ENCODE measurements around the gene GPS1.
"Not testable (repeated sequence)": the region's sequence is repeated elsewhere in the genome, so short reads cannot be mapped to it uniquely, and the experiment has no call there.

The GPS1 gene

DNA sequence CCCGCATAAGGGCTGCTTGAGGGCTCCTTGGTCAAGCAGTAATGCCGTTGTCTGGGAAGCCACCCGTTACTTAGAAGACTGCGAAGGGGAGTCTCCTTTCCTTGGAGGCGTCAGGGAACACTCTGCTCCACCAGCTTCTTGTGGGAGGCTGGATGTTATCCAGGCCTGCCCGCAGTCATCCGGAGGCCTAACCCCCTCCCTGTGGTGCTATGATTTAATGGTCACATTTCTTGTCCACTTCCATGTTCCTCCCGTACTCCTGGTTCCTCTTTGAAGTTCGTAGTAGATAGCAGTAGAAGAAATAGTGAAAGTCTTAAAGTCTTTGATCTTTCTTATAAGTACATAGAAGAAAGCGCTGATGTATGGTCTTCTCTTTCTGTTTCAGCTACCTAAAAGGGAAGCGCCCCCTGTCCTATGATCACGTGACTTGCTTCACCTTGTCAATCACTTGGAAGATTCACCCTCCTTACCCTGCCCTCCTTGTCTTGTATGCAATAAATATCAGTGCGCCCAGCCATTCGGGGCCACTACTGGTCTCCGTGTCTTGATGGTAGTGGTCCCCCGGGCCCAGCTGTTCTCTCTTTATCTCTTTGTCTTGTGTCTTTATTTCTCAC lies 12.8 kb upstream of the GPS1 start:
- not testable (repeated sequence) for ATAC-seq (replicated peaks); H3K27me3 Mint-ChIP-seq; H3K9me3 Mint-ChIP-seq; DNase-seq; H3K36me3 Mint-ChIP-seq
- H3K4me3 Mint-ChIP-seq, result peak overlapping the region; percentile 6 to 32
- H3K4me1 Mint-ChIP-seq, result peaks cover 24 to 35% of the 10 kb centered on the region in 2 donors
- peak overlapping the region; percentile 83 for H3K27ac Mint-ChIP-seq

DNA sequence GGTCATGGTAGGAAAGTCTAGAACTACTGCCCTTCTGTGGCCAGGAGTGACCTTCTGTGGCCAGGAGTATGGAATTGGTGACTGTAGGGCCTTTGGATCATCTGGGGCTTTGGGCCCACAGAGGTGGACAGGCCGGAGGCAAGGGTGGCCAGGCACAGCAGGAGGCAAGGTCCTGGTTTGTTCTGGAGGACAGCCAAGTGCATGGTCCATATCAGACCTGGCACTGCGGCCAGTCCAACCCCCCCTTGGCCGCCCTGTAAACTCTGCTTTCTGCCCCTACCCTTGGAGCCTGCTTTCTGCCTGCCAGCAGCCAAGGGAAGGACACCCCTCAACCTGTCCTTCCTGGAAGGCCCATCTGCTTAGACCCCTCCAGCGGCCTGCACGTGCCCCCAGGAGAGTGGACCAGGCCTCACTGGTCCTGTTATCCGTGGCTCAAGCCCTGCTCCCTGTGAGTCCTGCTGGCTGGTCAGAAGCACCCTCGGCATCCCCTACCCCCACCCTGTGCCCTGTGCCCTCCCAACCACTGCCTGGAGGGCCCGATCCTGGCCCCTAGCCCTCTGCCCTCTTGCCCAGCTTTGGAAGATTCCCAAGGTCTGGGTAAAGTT lies 11.9 kb upstream of the GPS1 start:
- ATAC-seq (replicated peaks) (no peak), DNase-seq (no peak)
- Mint-ChIP-seq H3K4me1 (peaks cover 24 to 30% of the 10 kb centered on the region in 2 donors), H3K36me3 (peaks cover 5 to 9% of the 10 kb centered on the region in 2 donors), H3K27me3 (no peaks in the 10 kb centered on the region), H3K4me3 (no peak overlapping the region), H3K9me3 (no peaks in the 10 kb centered on the region), H3K27ac (no peak overlapping the region)

DNA sequence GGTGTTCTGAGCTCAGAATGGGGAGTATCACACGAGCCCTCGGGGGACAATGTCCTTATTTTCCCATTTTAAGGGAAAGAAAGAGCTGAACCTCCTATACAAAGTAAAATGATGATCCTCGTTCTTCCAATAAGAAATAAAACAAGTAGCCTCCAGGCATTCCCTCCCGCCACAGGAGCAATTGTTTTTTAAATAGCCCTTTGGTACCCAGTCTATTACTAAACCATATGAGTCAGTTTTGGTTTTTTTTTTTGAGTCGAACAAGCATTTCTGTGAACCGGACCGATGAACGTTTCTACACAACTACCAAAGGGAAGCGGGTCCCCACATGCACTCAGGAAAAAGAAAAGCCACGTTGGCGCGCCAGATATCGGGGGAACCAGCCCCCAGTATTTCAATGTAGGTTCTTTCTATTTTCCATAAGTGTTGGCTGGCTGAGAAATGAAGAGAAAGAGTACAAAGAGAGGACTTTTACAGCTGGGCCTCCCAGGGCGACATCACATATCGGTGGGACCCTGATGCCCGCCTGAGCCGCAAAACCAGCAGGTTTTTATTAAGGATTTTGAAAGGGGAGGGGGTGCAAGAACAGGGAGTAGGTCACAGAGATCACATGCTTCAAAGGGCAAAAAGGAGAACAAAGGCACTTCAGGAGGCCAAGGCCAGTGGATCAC lies 10.4 kb upstream of the GPS1 start:
- Mint-ChIP-seq H3K9me3 (no peaks in the 10 kb centered on the region), H3K4me1 (peaks cover 12 to 16% of the 10 kb centered on the region in 2 donors), H3K4me3 (no peak overlapping the region), H3K36me3 (no peaks in the 10 kb centered on the region), H3K27ac (peak overlapping the region; percentile 57), H3K27me3 (no peaks in the 10 kb centered on the region)
- DNase-seq, result no peak
- ATAC-seq (replicated peaks), result no peak

DNA sequence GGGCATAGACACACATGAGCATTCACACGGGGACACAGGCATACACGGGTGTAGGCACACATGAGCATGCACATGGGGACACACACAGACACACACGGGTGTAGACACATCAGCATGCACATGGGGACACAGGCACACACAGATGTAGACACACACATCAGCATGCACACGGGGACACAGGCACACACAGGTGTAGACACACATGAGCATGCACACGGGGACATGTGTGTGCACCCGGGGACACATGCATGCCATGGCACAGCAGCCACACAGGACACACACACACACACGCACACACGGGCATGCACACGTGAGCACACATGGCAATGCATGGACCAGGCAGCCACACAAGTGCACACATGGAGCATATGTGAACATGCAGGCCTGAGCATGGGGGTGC lies 9.0 kb upstream of the GPS1 start:
- ATAC-seq (replicated peaks) (no peak), DNase-seq (no peak)
- Mint-ChIP-seq H3K27me3 (no peaks in the 10 kb centered on the region), H3K36me3 (peaks cover 5 to 6% of the 10 kb centered on the region in 2 donors), H3K4me1 (peaks cover 14 to 17% of the 10 kb centered on the region in 2 donors), H3K9me3 (no peaks in the 10 kb centered on the region), H3K4me3 (no peak overlapping the region), H3K27ac (no peak overlapping the region)

DNA sequence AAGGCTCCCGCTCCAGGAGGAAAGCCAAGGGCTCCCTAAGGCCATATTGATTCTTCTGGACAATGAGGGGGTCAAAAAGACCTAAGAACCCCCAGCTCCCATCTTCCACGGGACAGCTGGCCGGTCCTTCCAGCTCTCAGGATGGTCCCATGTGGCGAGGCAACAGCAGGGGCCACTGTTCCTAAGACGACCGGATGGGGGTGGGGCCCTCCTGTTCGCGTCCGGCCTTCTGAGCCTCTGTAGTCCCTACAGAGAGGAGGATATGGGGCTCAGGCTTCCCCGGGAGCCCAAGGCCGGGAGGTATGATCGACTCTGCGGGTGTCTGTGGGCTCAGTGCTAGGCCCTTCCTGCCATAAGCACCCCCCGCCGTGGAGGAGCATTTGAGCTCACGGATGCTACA lies 8.2 kb upstream of the GPS1 start:
- no peak overlapping the region for H3K4me3 Mint-ChIP-seq
- no peaks in the 10 kb centered on the region for H3K27me3 Mint-ChIP-seq
- DNase-seq, result no peak

DNA sequence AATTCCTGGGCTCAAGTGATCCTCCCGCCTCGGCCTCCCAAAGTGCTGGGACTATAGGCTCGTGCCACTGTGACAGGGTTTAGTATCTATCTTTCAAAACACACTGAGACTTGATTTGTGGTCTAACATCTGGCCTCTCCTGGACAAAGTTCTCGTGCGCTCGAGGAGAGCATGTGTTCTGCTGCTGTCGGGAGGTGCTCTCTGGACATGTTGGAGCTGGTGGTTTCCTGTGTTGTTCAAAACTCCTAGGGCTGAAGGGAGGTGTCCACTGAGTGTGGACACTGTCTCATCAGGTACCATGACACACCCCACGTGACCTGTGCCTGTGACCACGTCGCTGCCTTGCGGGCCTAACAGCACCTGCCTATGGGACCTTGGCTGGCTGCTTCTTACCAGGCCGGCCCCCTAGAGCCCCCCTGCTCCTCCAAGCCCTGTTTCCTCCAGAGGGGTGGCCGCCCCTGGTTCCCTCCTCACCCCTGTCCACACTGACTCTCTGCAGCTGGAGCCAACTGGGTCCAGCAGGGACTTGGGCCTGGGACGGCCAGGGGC lies 5.7 kb upstream of the GPS1 start:
- no peaks in the 10 kb centered on the region for H3K27me3 Mint-ChIP-seq
- H3K4me1 Mint-ChIP-seq, result peaks cover 13 to 19% of the 10 kb centered on the region in 2 donors
- DNase-seq (no peak), ATAC-seq (replicated peaks) (no peak)
- H3K36me3 Mint-ChIP-seq, result peaks cover 14 to 18% of the 10 kb centered on the region in 2 donors
- no peak overlapping the region for H3K27ac Mint-ChIP-seq
- H3K4me3 Mint-ChIP-seq, result no peak overlapping the region
- H3K9me3 Mint-ChIP-seq, result no peaks in the 10 kb centered on the region

More for the DNA sequence above, 8.2 kb upstream of the GPS1 start:
- H3K36me3 Mint-ChIP-seq, result peaks cover 9 to 11% of the 10 kb centered on the region in 2 donors
- no peaks in the 10 kb centered on the region for H3K9me3 Mint-ChIP-seq
- peaks cover 10 to 14% of the 10 kb centered on the region in 2 donors for H3K4me1 Mint-ChIP-seq
- no peak for ATAC-seq (replicated peaks)
- no peak overlapping the region for H3K27ac Mint-ChIP-seq

DNA sequence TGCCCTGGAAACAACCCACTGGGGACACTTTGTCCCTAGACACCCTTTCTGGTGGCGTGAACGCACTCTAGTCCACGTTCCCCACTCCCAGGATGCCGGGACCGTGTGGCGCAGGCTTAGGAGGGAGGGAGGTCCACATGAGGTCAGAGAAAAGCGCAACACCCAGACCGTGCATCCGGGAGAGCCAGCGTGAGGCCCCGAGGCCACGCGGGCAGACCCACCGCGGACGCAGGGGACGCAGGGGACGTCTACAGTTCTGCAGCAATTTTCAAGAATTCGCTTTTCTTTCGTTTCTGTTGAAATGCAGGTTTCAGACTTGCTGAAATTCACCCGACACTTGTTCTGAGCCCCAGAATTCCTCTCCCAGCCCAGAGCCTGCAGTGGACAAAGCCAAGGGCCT lies 4.8 kb upstream of the GPS1 start:
- ATAC-seq (replicated peaks), result no peak
- Mint-ChIP-seq H3K27ac (no peak overlapping the region), H3K4me3 (no peak overlapping the region), H3K36me3 (peaks cover 14 to 18% of the 10 kb centered on the region in 2 donors), H3K4me1 (peaks cover 13 to 19% of the 10 kb centered on the region in 2 donors), H3K9me3 (no peaks in the 10 kb centered on the region), H3K27me3 (no peaks in the 10 kb centered on the region)
- no peak for DNase-seq

DNA sequence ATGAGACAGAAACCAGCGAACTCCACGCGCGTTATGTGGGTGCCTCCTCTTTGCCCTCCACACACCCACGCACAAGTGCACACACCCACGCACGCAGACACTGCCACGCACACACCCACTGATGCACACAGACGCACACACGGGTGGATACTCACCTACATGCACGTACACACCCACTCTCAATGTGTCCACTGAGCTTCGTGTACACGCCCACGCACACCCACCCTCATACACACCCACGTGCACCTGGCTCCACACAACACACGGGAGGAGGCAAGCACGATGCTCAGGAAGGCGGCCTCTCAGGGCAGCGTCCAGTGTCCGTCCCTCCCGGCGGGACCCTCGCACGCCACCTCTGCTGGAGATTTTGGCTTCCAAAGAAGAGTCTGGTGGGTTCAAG lies 4.3 kb upstream of the GPS1 start:
- Mint-ChIP-seq H3K9me3 (no peaks in the 10 kb centered on the region), H3K27ac (no peak overlapping the region), H3K4me1 (peaks cover 13 to 19% of the 10 kb centered on the region in 2 donors), H3K36me3 (peaks cover 14 to 18% of the 10 kb centered on the region in 2 donors), H3K4me3 (no peak overlapping the region), H3K27me3 (no peaks in the 10 kb centered on the region)
- no peak for ATAC-seq (replicated peaks)
- DNase-seq, result no peak

DNA sequence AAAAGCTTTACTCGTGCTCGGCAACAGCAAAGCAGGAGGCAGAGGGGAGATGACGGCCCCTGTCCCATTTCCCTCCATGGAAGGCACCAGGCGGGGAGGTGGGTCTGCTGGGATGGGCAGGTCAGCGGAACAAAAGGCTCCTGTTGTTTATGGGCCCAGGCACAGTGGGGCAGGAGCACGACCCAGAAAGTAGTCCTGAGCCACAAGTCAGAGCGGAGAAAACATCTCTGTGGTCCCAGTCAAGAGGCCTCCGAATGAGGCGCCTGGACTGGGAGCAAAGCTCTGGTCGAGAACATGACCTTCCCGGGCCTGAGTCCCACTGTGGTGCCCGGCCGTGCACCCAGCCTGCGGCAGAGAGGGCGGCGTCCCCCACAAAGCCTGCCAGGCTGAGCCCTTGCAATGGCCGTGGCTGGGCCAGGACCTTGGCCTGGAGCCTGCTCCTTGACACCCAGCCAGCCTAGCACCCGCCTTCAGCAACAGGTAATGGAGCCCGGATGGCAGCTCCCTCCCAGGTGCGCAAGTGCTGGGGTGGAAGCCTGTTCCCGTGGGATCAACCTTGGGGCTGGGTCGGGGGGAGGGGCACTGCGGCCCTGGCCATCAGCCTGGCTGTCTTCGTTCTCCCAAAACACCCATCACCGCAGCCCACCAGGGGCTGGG lies 3.7 kb upstream of the GPS1 start:
- H3K27ac Mint-ChIP-seq, result no peak overlapping the region
- H3K4me3 Mint-ChIP-seq, result no peak overlapping the region
- no peaks in the 10 kb centered on the region for H3K9me3 Mint-ChIP-seq
- ATAC-seq (replicated peaks) (no peak), DNase-seq (no peak)
- H3K36me3 Mint-ChIP-seq, result peaks cover 14 to 18% of the 10 kb centered on the region in 2 donors
- no peaks in the 10 kb centered on the region for H3K27me3 Mint-ChIP-seq
- H3K4me1 Mint-ChIP-seq, result peaks cover 16 to 24% of the 10 kb centered on the region in 2 donors

DNA sequence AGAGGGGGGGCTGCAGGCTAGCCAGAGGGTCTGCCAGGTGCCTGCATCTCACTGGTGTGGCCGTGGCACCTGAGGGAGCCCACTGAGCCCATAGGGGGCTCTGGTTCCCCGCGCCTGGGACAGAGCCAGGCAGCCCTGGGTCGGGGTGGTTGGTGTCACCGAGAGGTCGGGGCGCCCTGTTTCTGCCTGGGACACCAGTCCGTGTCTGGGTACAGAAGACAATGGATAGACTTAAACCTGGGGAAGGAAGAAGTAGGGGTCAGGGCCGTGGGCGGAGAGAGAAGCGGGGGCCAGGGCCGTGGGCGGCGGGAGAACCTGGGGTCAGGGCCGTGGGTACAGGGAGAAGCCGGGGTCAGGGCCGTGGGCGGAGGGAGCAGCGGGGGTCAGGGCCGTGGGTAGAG lies 3.1 kb upstream of the GPS1 start:
- H3K9me3 Mint-ChIP-seq, result no peaks in the 10 kb centered on the region
- DNase-seq, result no peak
- no peak overlapping the region for H3K4me3 Mint-ChIP-seq
- peaks cover 19 to 29% of the 10 kb centered on the region in 2 donors for H3K4me1 Mint-ChIP-seq
- no peak for ATAC-seq (replicated peaks)
- H3K27me3 Mint-ChIP-seq, result no peaks in the 10 kb centered on the region
- H3K27ac Mint-ChIP-seq, result no peak overlapping the region
- H3K36me3 Mint-ChIP-seq, result peaks cover 14 to 18% of the 10 kb centered on the region in 2 donors

DNA sequence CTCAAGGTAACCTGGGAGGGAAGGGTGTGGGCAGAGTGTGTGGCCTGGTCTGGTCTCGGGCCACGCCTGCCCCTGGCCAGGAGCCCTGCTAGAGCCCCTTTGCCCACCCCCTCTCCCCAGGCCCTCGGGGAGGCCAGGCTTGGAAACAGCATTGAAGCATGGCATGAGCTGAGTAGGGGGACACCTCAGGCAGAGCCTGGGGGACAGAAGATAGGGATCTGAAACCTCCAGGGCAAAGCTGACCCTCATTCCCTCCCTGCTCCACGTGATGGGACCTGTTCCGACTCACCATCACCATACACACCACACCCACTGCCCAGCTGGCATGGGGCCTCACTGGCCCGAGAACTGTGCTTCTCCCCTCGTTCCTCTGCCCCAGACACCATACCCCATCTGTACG lies 2.6 kb upstream of the GPS1 start:
- no peak overlapping the region for H3K27ac Mint-ChIP-seq
- peaks cover 14 to 18% of the 10 kb centered on the region in 2 donors for H3K36me3 Mint-ChIP-seq
- ATAC-seq (replicated peaks) (no peak), DNase-seq (no peak)
- H3K4me3 Mint-ChIP-seq, result no peak overlapping the region
- H3K4me1 Mint-ChIP-seq, result peaks cover 19 to 35% of the 10 kb centered on the region in 2 donors
- H3K27me3 Mint-ChIP-seq, result no peaks in the 10 kb centered on the region
- no peaks in the 10 kb centered on the region for H3K9me3 Mint-ChIP-seq

DNA sequence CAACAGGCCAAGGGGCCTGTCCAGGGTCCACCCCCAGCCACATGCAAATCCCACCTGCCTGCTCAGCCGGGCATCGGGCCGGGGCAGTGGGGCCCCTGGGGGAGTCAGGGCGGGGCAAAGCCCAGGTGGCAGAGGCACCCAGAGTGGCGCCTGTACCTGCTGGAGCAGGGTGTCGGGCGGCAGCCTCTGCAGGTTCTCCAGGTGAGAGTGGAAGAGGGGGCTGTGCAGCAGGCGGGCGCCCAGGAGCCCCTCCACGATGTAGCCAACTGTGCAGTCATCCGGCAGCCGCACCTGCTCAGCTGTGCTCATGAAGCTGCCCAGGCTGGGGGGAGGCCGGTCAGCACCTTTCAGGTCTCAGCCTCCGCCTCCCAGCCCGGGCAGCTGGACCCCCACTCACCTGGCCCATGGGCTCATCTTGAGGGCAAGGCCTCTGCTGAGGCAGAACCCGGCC lies 2.2 kb upstream of the GPS1 start:
- Mint-ChIP-seq H3K27ac (no peak overlapping the region), H3K9me3 (no peaks in the 10 kb centered on the region), H3K27me3 (no peaks in the 10 kb centered on the region), H3K4me3 (no peak overlapping the region), H3K4me1 (peaks cover 19 to 39% of the 10 kb centered on the region in 2 donors), H3K36me3 (peaks cover 14 to 18% of the 10 kb centered on the region in 2 donors)
- no peak for ATAC-seq (replicated peaks)
- no peak for DNase-seq

DNA sequence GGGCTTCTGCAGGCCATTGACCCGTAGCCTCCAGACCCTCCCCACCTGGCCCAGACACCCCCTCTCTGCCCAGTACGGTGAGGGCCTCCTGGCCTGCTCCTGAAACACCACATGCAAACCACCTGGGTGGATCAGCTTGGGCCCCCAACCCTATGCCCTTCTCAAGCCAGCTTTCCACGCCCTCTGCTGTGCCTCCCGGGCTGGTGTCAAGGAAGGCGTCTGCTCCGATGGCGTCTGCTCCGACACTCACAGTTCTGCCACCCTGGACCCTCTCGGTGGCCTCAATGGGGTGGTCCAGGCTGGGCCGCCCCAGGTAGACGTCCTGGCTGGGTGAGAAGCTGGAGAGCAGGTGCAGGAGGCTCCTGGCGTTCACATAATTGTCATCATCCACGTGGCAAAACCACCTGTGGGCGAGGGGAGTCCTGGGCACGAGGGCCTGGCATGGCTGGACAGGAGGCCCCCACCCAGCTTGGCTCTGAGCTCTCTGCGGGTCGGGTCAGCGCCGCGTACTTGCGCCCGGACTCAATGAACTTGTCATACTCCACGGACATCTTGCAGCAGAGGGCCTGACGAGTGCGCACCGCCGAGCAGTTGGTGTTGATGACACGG lies 1.4 kb upstream of the GPS1 start:
- peaks cover 17 to 23% of the 10 kb centered on the region in 2 donors for H3K36me3 Mint-ChIP-seq
- DNase-seq (no peak), ATAC-seq (replicated peaks) (no peak)
- peaks cover 23 to 39% of the 10 kb centered on the region in 2 donors for H3K4me1 Mint-ChIP-seq
- H3K27ac Mint-ChIP-seq, result no peak overlapping the region
- no peaks in the 10 kb centered on the region for H3K9me3 Mint-ChIP-seq
- peak overlapping the region; percentile 88 to 91 for H3K4me3 Mint-ChIP-seq
- no peaks in the 10 kb centered on the region for H3K27me3 Mint-ChIP-seq
